HTR-8/SVneo (cell line): ENCODE measurements around the gene ABCG5.

ENCODE experiments used
- DNase-seq: peaks from one replicate; pipeline ENCODE4 v3.0.0; 2011; ENCODE audit warnings: low spot score, mixed read lengths; ENCODE audit not compliant: insufficient read length
- FAIRE-seq: peaks from 2 replicates; lab custom pipeline; 2011; peaks lifted over from hg19 to GRCh38; lab: Jason Lieb, UNC

Gene ABCG5

DNA sequence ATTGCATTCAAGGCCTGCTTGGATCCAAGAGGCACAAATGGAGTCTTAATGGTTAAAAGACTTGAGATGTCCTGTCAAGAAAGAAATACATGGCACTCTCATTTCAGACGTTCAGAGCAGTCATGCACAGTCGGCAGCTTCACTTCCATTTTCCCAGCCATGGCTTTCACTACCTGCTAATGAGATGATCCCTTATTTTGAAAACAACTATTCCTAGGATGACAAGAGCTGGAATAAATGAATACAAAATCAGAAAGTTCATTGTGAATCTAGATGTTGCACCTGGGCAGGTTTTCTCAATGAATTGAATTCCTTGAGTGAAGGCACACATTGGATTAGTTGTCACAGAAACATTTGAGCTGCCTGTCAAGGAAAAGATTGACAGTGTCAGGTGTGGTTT, 25.7 kb downstream of the ABCG5 start:
- DNase-seq (no peak), FAIRE-seq (no peak)

DNA sequence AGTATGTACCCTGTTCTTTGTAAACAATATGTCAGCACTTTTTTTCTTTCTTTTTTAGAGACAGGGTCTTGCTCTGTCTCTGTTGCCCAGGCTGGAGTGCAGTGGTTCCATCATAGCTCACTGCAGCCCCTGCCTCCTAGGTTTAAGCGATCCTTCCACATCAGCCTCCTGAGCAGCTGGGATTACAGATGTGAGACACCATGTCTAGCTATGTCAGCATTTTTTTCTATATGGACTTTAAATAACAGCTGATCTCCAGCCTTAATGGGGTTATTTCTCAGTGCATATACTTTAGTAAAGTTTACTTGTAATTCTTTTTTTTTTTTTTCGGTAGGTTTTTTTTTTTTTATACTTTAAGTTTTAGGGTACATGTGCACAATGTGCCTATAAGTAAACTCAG, 26.6 kb downstream of the ABCG5 start:
- DNase-seq = no peak
- FAIRE-seq = no peak

DNA sequence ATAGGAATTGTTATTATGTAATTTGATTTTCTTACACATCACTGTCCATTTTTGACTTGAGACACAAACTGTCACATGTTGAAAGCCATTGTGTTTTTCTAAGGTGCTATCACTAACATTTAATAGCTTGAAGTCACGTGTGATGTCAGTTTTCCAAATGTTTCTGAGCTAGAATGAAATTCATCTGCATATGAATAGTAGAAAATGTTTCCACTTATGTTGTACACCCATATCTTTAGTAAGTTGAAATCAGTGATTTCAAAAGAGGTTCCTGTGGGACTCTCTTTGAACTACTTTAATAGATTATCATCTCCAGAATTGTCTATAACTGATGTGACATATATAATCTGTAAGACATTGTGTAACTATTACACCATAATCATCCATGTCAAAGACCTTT, 27.8 kb downstream of the ABCG5 start:
- FAIRE-seq (peak; percentile 52), DNase-seq (no peak)

GRCh38 chr2:43810452-43810851, 28.2 kb downstream of the ABCG5 start:
- DNase-seq = no peak
- no peak for FAIRE-seq

DNA sequence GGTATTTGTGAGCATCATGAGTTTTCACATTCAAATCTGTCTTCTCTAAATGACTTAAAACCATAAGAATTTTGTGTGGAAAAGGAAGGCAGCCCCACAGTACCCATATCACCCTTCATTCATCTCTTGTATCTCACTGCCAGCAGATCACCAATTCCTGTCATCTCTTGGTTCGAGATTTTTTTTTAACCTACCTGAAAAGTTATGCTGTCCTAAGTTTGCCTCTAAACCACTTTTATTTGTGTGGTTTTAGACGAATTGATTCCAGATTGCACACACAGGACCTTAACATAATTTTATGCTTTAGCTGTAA, 32.0 kb downstream of the ABCG5 start:
- FAIRE-seq (no peak), DNase-seq (no peak)

- FAIRE-seq (no peak), DNase-seq (no peak)
Measured at GRCh38 chr2:43803113-43803512, 35.5 kb downstream of the ABCG5 start.

- no peak for FAIRE-seq
- DNase-seq = no peak
Measured at GRCh38 chr2:43802135-43802534, 36.5 kb downstream of the ABCG5 start.

- FAIRE-seq (no peak), DNase-seq (no peak)
Measured at GRCh38 chr2:43800894-43801293, 37.7 kb downstream of the ABCG5 start.

GRCh38 chr2:43798300-43798699, 40.3 kb downstream of the ABCG5 start:
- no peak for FAIRE-seq
- DNase-seq = peak; percentile 35

DNA sequence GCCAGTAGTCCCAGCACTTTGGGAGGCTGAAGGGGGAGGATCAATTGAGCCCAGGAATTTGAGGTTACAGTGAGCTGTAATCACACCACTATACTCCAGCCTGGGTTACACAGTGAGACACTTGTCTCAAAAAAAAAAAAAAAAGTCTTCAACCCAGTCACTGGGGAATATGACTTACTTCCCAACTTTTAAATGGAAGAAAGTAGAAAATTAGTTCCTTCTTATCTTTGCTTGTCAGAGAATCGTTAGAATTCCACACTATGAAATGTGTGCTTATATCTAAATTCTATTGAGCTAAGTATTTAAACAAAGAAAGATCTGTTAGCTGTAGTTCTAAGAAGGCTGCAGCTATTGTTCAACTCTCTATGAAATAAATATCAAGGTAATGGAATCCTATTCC, 42.4 kb downstream of the ABCG5 start:
- FAIRE-seq (no peak), DNase-seq (no peak)

DNA sequence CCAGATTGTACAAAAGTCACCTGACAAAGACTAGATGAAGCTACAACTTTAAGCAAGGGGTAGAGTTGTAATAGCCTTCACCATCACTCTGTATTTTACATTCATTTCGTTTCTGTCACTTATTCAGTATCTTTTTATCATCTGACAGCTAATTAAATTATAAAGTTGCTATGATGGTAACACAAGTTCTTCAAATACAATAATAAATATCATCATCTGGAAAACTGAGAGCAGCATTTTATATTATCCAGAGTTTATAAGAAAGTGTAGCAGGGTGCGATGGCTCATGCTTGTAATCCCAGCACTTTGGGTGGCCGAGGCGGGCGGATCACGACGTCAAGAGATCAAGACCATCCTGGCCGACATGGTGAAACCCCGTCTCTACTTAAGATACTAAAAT, 43.7 kb downstream of the ABCG5 start:
- DNase-seq (no peak), FAIRE-seq (no peak)

GRCh38 chr2:43792653-43793052, 46.0 kb downstream of the ABCG5 start:
- no peak for DNase-seq
- no peak for FAIRE-seq

- no peak for FAIRE-seq
- DNase-seq = no peak
Measured at GRCh38 chr2:43791035-43791765, 47.4 kb downstream of the ABCG5 start.

GRCh38 chr2:43790147-43790546, 48.5 kb downstream of the ABCG5 start:
- FAIRE-seq (no peak), DNase-seq (no peak)

DNA sequence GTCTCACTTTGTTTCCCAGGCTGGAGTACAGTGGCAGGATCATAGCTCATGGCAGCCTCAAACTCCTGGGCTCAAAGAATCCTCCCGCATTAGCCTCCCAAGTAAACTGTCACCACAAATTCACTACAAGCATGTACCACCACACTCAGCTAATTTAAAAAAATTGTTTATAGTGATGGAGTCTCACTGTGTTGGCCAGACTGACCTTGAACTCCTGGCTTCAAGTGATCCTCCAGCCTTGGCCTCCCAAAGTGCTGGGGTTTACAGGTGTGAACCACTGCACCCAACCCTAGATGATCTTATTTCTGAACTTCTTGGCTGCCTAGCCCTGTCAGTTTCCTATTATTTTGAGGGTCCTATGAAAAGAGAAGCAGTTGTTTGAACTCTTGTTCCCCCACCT, 50.0 kb downstream of the ABCG5 start:
- FAIRE-seq (no peak), DNase-seq (no peak)

DNA sequence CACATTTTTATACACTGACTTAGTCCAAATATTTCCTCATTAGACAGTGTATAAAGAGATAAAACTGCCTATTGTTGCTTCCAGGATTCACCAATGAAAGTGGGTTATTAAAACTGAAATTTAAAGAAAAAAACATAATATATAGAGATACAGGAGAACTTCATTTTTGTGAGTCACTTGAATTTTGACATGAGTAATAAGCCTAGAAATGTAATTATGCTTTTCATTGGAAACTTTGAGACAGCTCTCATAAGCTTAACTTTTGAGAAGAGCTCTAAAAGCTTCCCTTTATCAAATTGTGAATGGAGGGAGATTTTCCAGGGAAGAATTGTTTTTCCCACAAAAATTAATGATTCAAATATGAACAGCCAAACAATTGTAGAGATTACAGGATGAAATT, 50.7 kb downstream of the ABCG5 start:
- no peak for FAIRE-seq

DNA sequence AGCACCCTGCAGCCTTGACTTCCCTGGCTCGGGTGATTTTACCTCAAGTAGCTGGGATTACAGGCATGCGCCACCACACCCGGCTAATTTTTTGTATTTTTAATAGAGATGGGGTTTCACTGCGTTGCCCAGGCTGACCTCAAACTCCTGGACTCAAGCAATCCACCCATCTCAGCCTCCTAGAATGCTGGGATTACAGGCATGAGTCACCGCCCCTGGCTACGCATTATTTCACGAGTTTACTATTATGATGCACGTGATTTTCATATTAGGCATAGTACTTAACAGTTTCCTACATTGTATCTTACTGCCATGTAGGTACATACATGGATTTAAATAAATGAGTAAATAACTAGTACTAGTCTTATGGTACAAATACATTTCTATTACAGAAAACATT, 60.4 kb downstream of the ABCG5 start:
- DNase-seq (no peak), FAIRE-seq (no peak)

More for the DNA sequence above, 50.7 kb downstream of the ABCG5 start:
- DNase-seq = no peak

GRCh38 chr2:43777306-43777926, 61.2 kb downstream of the ABCG5 start:
- FAIRE-seq = no peak
- DNase-seq = no peak

DNA sequence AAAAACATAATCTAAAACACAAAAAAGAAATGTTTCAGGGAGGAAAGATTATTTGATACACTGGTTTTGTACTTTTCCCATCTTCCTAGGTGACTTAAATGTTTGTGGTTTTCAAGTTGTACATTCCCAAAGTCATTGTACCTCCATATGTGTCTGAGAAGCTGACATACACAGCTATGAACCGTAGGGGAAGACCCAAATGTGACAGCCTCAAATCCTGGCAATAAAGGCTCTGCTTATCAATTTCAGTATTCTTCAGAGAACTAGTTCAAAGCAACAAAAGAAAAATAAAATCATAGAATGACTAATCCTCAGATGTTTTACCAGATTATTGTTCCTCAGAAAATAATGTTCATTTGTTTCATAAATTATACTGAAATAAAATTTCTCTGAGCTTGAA, 62.3 kb downstream of the ABCG5 start:
- FAIRE-seq = no peak

GRCh38 chr2:43774617-43775016, 64.0 kb downstream of the ABCG5 start:
- DNase-seq = no peak
- no peak for FAIRE-seq

More for the DNA sequence above, 62.3 kb downstream of the ABCG5 start:
- DNase-seq = no peak

- FAIRE-seq (peak; percentile 76), DNase-seq (peak; percentile 97)
Measured at GRCh38 chr2:43773876-43774613, 64.6 kb downstream of the ABCG5 start, which contains the start of gene DYNC2LI1. TSS of gene DYNC2LI1 (plus strand) at chr2:43774039. CDS start at chr2:43774139, 100 bp downstream.
